Gastroesophageal sphincter (tissue), 2 donors: ENCODE data around the gene SYT8.

Experiments used
- EP300 ChIP-seq: sonication (generic); formaldehyde crosslinking; IDR thresholded peaks from one replicate; pipeline ENCODE4 v1.6.1; 2017; ENCODE audit warnings: antibody characterized with exemption, mild to moderate bottlenecking
- POLR2A ChIP-seq, 2 donors: fragments of 450-650 bp; IDR thresholded peaks; one replicate each; pipeline ENCODE4 v1.6.1; 2017; ENCODE audit warnings: antibody characterized with exemption in 2 of 2, mild to moderate bottlenecking in 2 of 2, moderate library complexity in 1 of 2

DNA sequence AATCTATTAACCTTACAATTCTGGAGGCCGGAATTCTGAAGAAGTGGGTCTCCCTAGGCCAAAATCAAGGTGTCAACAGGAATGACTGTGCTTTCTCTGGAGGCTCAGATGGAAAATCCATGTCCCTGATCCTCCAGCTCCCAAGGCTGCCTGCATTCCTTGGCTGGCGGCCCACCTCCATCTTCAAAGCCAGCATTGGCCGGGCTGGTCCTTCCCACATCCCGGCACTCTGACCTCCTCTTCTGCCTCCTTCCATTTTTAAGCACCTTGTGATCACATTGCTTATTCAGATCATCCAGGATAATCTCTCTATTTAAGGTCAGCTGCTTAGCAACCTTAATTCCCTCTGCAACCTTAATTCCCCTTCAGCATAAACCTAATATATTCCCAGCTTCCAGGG lies 48.3 kb upstream of the SYT8 start:
- TF ChIP-seq POLR2A (IDR thresholded peaks at IDR 0.05) (no peak), EP300 (no peak)
